ENCODE measurements around the gene MRM1.
"Not testable (repeated sequence)": the region's sequence is repeated elsewhere in the genome, so short reads cannot be mapped to it uniquely, and the experiment has no call there.

MRM1 gene

DNA sequence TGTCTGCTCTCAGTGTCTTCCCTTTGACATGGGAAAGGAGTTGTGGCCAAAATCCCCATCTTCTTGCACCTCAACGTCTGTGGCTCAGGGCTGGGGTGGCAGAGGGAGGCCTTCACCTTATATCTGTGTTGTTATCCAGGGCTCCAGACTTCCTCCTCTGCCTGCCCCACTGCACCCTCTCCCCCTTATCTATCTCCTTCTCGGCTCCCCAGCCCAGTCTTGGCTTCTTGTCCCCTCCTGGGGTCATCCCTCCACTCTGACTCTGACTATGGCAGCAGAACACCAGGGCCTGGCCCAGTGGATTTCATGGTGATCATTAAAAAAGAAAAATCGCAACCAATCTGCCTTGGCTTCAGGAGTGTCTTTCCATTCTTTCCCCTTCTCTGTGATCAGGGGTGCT, 918 bp upstream of the MRM1 start:
- FAIRE-seq, result no peak
- no peak for DNase-seq (ENCODE audit: extremely low spot score, insufficient read length, low read depth)

DNA sequence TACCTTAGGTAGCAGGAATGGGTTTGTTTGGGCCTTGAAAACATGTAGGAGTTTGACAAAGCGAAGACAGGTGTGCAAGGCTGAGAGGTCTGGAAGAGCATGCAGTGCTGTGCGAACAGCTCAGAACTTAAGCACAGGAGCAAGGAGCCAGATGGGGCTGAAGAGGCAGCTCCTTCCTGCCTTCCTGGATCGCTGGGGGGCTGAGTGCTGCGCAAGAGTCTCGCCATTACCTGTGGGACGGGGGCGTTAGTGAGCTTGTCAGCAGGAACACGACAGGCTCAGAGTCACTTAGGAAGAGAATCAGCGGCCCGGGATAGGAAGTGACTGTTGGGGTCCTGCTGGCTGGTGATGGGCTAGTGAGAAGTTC, 464 bp upstream of the MRM1 start:
- no peak for FAIRE-seq
- DNase-seq (ENCODE audit: extremely low spot score, insufficient read length, low read depth), result no peak

DNA sequence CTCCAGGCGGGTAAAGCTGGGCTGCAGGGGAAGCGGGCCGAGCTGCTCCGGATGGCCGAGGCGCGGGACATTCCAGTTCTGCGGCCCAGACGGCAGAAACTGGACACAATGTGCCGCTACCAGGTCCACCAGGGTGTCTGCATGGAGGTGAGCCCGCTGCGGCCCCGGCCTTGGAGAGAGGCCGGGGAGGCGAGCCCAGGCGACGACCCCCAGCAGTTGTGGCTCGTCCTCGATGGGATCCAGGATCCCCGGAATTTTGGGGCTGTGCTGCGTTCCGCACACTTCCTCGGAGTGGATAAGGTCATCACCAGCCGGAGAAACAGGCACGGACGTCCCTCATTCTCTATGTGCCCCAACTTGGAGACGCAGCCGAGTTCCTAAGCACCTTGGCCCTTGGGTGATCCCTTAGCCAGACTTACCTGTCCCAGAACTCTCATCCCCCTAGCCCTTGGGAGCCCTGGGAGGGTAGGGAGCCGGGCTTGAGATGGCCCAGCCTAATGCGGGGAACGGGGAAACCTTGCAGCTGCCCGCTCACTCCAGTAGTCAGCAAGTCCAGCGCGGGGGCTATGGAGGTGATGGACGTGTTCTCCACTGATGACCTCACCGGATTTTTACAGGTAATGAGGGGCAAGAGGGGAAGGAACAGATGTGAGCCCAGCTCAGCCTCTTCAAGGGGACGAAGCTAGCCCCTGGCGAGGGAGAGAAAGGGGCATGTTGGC, 806 bp downstream of the MRM1 start:
- DNase-seq (ENCODE audit: extremely low spot score, insufficient read length, low read depth) (no peak), FAIRE-seq (no peak)

DNA sequence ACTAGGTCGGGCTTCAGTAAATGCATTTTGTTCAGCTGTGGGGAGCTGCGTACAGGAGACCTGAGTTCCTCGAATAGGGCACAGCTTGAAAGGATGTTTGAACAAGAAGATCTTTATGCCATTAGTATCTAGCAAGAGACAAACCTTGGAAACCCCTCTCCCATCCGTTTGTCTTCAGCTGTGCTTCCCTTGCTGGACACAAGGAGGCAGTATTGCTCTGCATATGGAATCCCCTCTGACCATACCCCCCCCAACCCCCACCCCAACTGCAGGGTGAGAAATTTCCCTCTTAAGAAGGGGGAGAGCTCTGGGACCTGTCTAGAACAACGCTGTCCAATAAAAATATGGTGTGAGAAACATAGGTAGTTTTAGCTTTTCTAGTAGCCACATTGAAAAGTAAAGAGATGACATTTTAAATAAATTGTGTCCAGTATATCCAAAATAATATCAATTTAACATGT, 1.6 kb downstream of the MRM1 start:
- FAIRE-seq (no peak), DNase-seq (ENCODE audit: extremely low spot score, insufficient read length, low read depth) (no peak)

DNA sequence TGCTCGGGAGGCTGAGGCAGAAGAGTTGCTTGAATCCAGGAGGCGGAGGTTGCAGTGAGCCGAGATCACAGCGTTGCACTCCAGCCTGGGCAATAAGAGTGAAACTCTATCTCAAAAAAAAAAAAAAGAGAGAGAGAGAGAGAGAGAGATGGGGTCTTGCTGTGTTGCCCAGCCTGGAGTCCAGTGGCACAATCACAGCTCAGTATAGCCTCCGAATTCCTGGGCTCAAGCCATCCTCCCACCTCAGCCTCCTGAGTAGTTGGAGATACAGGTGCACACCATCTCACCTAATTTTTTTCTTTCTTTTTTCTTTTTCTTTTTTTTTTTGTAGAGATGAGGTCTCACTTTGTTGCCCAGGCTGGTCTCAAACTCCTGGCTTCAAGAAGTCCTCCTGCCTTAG, 3.6 kb downstream of the MRM1 start:
- FAIRE-seq; DNase-seq (ENCODE audit: extremely low spot score, insufficient read length, low read depth): not testable (repeated sequence)

DNA sequence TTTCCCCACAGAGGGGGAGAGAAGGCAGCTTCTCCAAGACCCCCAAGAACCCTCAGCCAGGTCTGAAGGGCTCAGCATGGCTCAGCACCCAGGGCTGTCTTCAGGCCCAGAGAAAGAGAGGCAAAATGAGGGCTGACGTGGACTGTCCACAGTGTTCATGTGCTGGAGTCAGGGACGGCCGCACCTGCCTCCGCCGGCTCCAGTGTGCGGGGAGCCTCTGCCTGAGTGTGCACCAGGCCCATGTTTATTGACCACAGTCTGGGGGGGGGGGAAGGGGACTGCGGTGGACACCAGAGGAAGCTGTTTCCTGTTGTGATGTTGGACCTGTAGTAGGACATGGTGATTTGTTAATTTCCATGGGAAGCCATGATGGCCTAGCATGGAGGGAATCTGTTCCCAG, 6.9 kb downstream of the MRM1 start:
- DNase-seq (ENCODE audit: extremely low spot score, insufficient read length, low read depth), result no peak
- no peak for FAIRE-seq

DNA sequence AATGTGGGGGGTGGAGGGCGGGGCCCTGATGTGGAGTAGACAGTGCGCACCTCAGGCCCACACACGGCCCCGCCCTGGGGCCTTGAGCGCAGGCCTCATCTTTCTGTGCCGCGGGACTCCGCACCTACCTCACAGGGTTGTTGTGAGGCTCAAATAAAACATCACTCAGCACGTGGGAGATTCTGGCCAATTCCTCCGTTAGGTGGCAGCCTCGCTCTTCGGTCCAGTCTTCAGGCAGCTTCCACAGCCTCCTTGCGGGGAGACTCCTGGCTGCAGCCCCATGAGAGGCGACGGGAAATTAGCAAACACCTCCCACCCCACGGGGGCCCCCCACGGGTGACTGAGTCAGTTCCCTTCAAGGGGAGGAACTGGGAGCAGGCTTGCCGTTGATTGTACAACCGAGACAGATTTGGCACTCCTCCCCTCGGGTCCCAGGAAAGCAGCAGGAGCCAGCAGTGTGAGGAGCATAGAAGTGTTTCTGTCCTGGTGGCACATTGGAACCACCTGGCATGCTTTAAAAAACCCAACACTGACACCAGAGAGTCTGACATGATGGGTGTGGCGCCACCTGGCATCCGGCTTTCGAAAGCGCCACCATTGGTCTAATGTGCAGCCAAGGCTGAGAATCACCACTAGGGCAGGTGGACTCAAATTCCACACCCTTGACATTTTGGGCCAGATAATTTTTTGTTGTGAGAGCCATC, 7.6 kb downstream of the MRM1 start:
- FAIRE-seq (no peak), DNase-seq (ENCODE audit: extremely low spot score, insufficient read length, low read depth) (no peak)

DNA sequence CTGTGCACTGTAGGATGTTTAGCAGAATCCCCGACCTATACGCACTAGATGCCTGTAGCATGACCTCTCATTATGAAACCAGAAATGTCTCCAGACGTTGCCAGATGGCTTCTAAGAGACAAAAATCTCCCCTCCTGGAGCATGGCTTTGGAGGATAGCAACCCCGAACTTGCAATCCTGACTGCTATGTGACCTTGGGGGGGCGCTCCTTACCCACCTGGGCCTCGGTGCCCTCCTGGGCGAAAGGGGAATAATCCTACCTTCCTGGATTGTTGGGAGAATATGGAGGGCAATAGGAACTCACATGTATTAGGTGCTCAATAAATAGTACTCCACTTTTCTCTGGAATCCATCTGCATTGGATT, 8.1 kb downstream of the MRM1 start:
- FAIRE-seq (no peak), DNase-seq (ENCODE audit: extremely low spot score, insufficient read length, low read depth) (no peak)

DNA sequence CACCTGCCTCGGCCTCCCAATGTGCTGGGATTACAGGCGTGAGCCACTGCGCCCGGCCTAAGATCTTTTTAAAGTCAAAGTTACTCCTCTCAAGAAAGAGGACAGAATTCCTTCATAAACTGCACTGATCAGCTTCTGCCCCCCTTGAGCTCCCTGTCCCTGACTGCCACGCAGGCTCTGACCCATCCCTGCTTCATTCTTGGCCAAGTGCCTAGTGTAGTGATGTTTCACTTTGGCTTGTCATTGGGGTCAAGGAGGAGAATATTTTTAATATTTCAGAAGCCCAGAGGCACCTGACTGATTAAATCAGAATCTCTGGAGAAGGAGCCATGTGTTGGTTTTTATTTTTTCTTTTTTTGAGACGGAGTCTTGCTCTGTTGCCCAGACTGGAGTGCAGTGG, 9.1 kb downstream of the MRM1 start:
- FAIRE-seq (no peak), DNase-seq (ENCODE audit: extremely low spot score, insufficient read length, low read depth) (no peak)

DNA sequence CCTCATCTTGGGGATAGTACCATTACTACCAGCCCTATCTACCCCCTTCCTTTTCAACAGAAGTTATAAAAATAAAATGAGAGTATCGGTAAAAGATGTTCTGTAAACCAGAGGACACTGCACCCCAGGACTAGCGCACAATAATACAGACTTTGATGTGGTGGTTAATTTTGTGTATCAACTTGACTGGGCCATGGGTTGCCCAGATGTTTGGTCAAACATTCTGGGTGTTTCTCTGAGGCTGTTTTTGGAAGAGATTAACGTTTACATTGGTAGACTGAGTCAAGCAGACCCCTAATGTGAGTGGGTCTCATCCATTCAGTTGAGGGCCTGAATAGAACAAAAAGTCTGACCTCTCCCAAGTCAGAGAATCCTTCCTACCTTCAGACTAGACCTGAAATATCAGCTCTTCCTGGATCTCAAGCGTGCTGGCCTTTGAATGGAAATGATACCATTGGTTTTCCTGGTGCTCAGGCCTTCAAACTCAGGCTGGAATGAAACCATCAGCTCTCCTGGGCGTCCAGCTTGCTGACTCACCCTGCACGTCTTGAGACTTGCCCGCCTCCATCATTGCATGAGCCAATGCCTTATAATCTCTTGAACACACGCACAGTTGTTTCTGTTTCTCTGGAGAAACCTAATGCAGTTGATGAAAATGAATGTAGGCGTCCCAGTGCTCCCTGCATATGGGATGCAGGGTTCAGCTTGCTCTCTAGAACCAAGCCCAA, 10.1 kb downstream of the MRM1 start:
- FAIRE-seq (no peak), DNase-seq (ENCODE audit: extremely low spot score, insufficient read length, low read depth) (no peak)

DNA sequence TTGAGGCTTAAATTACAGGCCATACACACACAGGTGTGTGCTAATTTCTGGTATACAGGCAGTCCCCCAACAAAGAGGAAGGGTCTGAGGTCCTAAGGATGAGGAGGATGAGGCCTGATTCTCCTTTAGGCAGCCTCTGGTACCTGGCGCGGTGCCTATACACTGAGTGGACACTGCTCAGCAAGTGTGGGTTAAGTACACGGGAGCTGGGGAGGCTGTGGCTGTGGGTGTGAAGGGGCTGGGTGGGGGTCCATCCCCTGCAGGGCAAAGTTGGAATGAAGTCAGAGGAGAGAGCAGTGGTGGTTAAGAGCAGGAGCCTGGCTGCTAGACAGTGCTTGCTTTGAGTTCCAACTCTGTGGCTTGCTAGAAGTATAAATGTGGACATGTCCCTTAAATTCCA, 10.9 kb downstream of the MRM1 start:
- no peak for FAIRE-seq
- DNase-seq (ENCODE audit: extremely low spot score, insufficient read length, low read depth), result no peak

DNA sequence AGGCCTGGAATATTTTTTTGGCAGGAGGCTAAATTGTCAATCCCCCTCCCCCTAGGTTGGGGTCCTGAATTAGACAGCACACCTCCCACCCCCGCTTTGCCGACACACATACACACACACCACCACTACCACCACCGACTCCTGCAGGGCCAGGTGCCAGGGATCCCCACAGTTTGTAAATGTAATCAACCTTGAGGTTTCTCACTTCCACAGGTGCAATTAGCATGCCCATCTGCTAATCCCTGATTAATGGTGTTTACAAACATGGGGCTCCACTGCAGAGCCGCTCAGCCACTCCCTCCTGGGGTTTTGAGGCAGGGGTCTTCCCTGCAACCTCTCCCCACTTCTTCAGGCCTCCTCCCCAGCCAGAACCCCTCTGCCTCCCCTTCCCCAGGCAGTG, 11.8 kb downstream of the MRM1 start:
- FAIRE-seq, result no peak

DNA sequence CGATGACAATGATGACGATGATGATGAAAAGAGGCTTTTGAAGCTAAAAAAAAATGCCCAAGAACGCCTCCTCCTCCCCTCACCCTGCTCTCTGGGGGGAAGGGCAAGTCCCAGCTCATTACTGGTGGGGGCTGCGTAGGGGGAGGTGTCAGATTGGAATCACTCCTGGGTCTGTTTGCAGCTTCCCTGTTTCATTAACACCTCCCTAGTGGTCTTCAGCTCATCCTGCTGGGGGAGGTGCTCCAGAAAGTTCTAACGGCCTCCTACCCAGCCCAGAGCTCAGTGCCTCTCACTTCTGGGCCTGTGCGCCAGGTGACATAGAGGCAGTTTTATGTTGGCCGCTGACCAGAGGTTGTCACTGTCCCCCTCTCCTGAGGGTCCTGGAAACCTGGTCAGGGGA, 12.7 kb downstream of the MRM1 start:
- FAIRE-seq (no peak), DNase-seq (ENCODE audit: extremely low spot score, insufficient read length, low read depth) (no peak)

More for the DNA sequence above, 11.8 kb downstream of the MRM1 start:
- DNase-seq (ENCODE audit: extremely low spot score, insufficient read length, low read depth), result no peak

DNA sequence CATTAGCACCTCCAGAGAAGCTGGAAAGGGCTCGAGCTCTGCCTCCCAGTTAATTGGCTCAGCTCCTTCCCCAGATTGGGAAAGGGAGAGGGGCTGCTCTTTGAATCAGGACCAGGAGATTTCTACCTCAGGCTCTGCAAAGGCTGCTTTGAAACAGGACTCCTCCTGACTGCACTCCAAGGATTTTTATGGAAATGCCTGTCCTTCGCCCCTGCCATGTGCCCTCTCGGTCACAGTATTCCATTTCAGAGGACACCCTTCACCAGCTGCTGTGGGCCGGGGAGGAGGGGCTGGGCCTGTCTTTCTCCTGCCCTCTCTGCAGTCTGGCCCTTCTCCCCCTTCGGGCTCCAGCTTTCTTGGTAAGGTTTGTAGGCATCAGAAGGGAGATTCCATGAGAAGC, 13.6 kb downstream of the MRM1 start:
- no peak for DNase-seq (ENCODE audit: extremely low spot score, insufficient read length, low read depth)
- no peak for FAIRE-seq

DNA sequence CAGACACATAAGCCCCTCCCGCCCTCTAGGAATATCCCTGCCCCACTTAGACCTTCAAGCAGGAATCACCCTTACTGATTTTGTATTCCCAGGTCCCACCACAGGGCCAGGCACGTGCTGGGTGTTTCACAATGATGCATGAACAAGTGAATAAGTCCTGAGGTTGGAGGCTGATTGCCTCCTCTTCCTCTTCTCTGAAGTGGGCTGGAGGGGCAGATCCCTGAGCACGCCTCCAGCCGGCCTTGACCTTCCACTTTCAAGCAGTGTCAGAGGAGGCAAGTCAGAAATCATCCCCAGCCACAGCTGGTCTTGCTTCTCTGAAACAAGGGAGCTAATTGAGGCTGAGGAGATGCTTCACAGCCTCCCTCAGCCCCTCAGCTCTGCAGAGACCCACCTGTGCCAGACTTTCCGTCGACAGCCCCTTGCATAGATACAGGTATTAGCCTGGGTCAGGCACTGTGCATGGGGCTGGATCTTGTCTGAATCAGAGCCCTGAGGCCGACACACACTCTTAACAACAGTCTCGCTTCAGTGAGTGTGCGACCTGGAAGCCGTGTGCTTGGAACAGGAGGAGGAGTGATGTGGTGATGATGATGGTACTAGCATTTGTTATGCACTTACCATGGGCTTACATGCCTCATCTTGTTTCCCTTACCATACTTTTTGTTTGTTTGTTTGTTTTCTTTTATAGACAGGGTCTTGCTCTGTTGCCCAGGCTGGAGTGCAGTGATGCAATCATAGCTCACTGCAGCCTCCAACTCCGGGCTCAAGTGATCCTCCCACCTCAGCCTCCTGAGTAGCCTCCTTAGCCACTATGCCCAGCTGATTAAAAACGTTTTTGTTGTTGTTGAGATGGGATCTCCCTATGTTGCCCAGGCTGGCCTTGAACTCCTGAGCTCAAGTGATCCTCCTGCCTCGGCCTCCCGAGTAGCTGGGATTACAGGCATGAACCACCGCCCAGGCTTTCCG, 15.0 kb downstream of the MRM1 start:
- no peak for FAIRE-seq
- DNase-seq (ENCODE audit: extremely low spot score, insufficient read length, low read depth), result no peak

DNA sequence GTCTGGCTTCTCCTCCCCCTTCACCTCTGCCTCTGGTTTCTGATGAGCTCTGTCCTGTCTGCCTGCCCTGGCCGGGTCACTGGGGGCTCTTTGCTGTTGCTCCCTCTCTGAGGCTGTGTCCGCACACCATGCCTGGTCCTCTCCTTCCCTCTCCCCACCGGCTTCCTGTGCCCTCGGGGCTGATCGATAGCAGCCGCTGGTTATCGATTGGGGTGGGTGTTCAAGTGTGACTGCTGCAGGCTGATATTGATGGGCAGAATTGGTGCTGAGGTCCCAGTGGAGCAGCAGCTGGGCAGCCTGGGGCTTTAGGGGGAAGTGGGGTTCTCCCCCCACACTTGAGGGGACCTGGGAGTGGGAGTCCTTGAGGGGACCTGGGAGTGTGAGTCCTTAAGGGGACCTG, 16.4 kb downstream of the MRM1 start:
- DNase-seq (ENCODE audit: extremely low spot score, insufficient read length, low read depth), result no peak

DNA sequence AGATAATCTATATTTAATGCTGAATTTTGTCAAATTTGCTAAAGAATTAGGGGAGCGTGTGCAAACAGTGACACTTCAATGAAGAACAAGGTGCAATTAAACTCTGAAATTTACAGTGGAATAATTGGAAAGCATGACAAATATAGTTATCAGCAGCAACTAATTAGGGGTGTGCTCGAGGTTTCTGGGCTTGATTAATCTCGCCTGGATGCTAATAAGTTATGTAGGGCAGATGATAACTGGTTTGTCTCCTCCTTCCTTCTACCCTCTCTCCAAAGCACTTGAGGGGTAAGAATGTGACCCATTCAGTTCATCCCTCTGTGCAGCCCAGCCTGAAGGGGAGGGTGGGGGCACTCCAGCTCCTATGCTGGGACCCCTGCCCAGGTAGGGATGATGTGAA, 21.9 kb downstream of the MRM1 start:
- FAIRE-seq (no peak), DNase-seq (ENCODE audit: extremely low spot score, insufficient read length, low read depth) (no peak)

More for the DNA sequence above, 16.4 kb downstream of the MRM1 start:
- FAIRE-seq, result no peak

DNA sequence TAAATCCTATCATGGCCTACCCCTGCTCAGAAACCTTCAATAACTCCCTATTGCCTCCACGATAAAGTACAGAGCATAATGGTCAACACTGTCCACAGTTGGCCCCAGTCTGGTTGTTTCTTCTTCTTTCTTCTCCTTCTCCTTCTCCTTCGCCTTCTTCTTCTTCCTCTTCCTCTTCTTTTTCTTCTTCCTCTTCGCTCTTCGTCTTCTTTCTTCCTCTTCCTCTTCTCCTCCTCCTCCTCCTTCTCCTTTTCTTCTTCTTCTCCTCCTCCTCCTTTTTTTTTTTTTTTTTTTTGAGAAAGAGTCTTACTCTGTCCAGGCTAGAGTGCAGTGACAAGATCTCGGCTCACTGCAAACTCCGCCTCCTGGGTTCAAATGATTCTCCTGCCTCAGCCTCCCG, 23.8 kb downstream of the MRM1 start:
- DNase-seq (ENCODE audit: extremely low spot score, insufficient read length, low read depth) (no peak), FAIRE-seq (no peak)

DNA sequence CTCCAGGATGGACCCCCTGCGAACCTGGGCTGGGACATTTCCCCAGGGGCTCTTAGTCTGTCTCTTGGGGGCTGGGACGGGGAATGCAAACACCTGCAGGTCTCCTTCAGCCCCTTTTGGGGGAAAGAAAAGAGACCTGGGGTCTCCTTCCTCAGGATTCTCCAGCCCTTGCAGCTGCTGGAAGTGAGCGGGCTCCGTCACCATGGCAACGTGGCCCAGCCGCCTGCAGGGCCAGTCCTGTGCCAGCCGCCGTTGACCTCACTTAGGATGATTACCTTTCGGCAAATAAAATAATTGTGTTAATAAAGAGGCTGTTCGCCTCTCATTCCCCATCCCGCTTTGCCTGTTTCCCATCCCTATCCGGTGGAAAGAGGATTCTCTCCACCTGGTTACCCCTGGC, 25.7 kb downstream of the MRM1 start:
- DNase-seq (ENCODE audit: extremely low spot score, insufficient read length, low read depth), result no peak
- no peak for FAIRE-seq

DNA sequence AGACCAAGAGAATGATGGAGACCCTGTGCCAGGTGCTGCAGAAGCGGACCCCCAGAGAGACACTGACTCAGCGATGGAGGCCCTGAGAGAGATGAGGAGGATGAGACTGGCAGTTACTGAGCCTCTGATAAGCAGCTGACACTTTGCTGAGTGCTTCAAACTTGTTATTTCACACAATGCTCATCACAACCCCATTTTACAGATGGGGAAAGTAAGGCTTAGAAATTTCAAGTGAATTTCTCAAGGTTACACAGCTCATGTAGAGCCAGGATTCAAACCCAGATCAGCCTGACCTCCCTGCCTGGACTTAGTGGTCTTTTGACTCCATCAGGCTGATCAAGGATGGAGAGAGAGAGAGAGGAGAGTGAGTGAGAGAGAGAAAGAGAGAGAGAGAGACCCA, 27.2 kb downstream of the MRM1 start:
- DNase-seq (ENCODE audit: extremely low spot score, insufficient read length, low read depth) (no peak), FAIRE-seq (no peak)
